Measurements from ENCODE around the gene ASTN2.

The ASTN2 gene

DNA sequence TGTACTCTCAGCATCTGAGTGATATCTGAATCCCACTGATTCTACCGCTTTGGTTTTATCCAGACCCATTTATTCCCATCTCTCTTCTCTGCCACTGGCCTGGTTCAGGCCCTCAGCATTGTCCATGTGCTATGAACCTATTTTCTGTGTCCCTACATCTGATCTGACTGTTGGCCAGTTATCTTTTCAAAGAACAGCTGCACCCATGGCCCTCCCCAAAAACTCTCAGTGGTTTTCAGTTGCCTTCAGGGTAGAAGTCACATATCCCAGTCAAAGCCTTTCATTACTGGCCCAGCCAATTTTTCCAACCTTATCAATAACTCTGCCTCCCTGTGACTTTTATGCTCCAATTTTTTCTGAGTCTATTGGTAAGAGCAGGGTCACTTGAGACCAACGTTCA, 430.7 kb downstream of the ASTN2 start:
- Mint-ChIP-seq H3K4me3 (no peak overlapping the region), H3K36me3 (ENCODE audit: insufficient read depth) (no peaks in the 10 kb centered on the region), H3K4me1 (ENCODE audit: low read depth in 2 of 2) (no peaks in the 10 kb centered on the region), H3K27ac (no peak overlapping the region), H3K9me3 (no peaks in the 10 kb centered on the region), H3K27me3 (no peaks in the 10 kb centered on the region)
- DNase-seq (no peak), ATAC-seq (replicated peaks) (no peak)

- Mint-ChIP-seq H3K36me3 (ENCODE audit: insufficient read depth) (no peaks in the 10 kb centered on the region), H3K4me1 (ENCODE audit: low read depth in 2 of 2) (no peaks in the 10 kb centered on the region), H3K27me3 (no peaks in the 10 kb centered on the region), H3K9me3 (peaks cover 0 to 5% of the 10 kb centered on the region in 2 donors), H3K27ac (no peak overlapping the region), H3K4me3 (no peak overlapping the region)
- no peak for ATAC-seq (replicated peaks)
- no peak for DNase-seq
Observed at GRCh38 chr9:116980582-116981120, 434.2 kb downstream of the ASTN2 start.

- Mint-ChIP-seq H3K36me3 (ENCODE audit: insufficient read depth) (no peaks in the 10 kb centered on the region), H3K4me3 (no peak overlapping the region), H3K9me3 (peaks cover 0 to 5% of the 10 kb centered on the region in 2 donors), H3K27me3 (no peaks in the 10 kb centered on the region), H3K27ac (no peak overlapping the region), H3K4me1 (ENCODE audit: low read depth in 2 of 2) (no peaks in the 10 kb centered on the region)
- ATAC-seq (replicated peaks) (no peak), DNase-seq (no peak)
Observed at GRCh38 chr9:116979456-116979855, 435.4 kb downstream of the ASTN2 start.

- no peak overlapping the region for H3K27ac Mint-ChIP-seq
- ATAC-seq (replicated peaks) = no peak
- H3K4me1 Mint-ChIP-seq (ENCODE audit: low read depth in 2 of 2) = no peaks in the 10 kb centered on the region
- H3K27me3 Mint-ChIP-seq = no peaks in the 10 kb centered on the region
- H3K9me3 Mint-ChIP-seq = peaks cover 0 to 5% of the 10 kb centered on the region in 2 donors
- DNase-seq = no peak
- no peaks in the 10 kb centered on the region for H3K36me3 Mint-ChIP-seq (ENCODE audit: insufficient read depth)
- no peak overlapping the region for H3K4me3 Mint-ChIP-seq
Observed at GRCh38 chr9:116978155-116978554, 436.7 kb downstream of the ASTN2 start.

DNA sequence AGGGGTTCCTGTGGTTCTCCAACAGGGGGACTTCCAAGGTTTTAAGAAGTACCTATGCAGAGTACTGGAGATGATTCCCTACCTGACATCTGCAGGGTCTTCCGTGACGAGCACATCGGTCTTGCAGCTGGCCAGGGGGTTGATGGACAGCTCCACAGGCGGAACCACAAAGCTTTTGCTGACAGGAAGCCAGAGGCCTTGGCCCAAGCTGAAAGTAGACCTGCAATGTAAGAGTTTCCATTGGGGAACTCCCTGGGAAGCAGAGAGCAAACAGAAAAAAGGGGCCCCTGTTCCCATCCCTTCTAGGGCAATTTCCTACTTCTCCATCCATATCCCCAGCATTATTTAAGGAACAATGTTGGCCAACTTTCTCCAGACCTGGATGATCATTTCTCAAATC, 439.7 kb downstream of the ASTN2 start:
- no peaks in the 10 kb centered on the region for H3K36me3 Mint-ChIP-seq (ENCODE audit: insufficient read depth)
- H3K4me1 Mint-ChIP-seq (ENCODE audit: low read depth in 2 of 2) = no peaks in the 10 kb centered on the region
- no peak overlapping the region for H3K27ac Mint-ChIP-seq
- no peaks in the 10 kb centered on the region for H3K27me3 Mint-ChIP-seq
- ATAC-seq (replicated peaks) (no peak), DNase-seq (no peak)
- H3K4me3 Mint-ChIP-seq = no peak overlapping the region
- peaks cover 0 to 8% of the 10 kb centered on the region in 2 donors for H3K9me3 Mint-ChIP-seq

DNA sequence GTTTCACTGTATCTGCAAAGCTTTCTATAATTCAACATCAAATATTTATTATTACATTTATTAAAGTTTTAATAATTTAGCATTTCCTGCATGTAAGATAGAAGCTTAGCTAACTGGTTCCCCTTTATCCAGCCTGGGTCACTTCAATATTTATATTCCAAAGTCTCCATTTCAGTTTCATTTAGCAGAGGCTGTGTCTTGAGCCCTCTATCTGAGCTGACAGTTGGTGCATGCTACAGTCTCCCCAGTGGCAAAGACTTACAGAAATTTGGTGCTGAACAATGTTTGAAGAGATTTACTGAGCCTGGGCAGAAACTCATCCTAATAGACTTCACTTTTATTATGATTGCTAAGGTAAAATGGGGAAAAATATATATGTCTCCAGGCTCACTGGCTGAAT, 448.7 kb downstream of the ASTN2 start:
- ATAC-seq (replicated peaks) (no peak), DNase-seq (no peak)
- H3K9me3 Mint-ChIP-seq = peaks cover 8 to 17% of the 10 kb centered on the region in 2 donors
- H3K4me3 Mint-ChIP-seq = no peak overlapping the region
- no peak overlapping the region for H3K27ac Mint-ChIP-seq
- H3K27me3 Mint-ChIP-seq = no peaks in the 10 kb centered on the region
- H3K36me3 Mint-ChIP-seq (ENCODE audit: insufficient read depth) = no peaks in the 10 kb centered on the region
- H3K4me1 Mint-ChIP-seq (ENCODE audit: low read depth in 2 of 2) = no peaks in the 10 kb centered on the region

DNA sequence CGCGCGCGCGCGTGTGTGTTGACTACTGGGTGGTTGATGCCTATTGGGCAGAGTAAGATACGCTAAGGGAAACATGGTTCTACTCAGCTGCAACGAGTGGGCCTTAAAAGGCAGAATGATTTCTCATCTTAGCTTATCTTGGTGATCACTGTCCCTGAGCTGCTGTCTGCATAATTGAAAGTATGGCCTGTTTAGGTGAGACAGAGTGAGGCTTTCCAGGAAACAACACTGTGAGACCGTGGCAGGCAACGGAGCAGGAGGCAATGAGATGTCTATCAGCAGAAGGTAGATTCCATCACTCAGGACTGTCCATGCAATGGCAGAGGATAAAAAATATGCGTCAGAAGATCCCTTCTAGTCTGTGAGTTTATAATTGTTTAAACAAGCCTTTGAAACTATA, 450.6 kb downstream of the ASTN2 start:
- H3K36me3 Mint-ChIP-seq (ENCODE audit: insufficient read depth) = no peaks in the 10 kb centered on the region
- no peak overlapping the region for H3K27ac Mint-ChIP-seq
- no peak for DNase-seq
- ATAC-seq (replicated peaks) = no peak
- peaks cover 8 to 18% of the 10 kb centered on the region in 2 donors for H3K9me3 Mint-ChIP-seq
- H3K27me3 Mint-ChIP-seq = no peaks in the 10 kb centered on the region
- peaks cover 0 to under 1% of the 10 kb centered on the region in 2 donors for H3K4me1 Mint-ChIP-seq (ENCODE audit: low read depth in 2 of 2)
- no peak overlapping the region for H3K4me3 Mint-ChIP-seq

DNA sequence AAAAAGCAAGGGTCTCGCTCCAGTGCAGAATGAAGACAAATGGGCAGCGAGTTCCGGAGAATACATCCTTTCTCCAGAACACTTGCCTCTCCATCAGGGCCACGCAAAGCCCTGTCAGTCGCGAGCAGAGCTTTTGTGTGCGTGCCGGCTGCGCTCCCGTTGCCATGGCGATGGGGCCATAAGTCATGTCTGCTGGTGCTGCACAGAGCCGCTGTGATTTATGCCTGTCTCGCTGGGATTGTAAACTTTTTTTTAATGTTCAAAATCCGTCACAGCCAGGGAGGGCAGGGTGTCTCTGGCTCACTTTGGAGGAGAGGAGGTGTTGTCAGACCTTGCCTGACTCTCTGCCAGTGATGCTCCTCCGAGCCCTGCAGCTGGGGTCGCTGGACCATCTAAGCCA, 455.0 kb downstream of the ASTN2 start:
- Mint-ChIP-seq H3K27me3 (no peaks in the 10 kb centered on the region), H3K27ac (no peak overlapping the region), H3K9me3 (peaks cover 6 to 15% of the 10 kb centered on the region in 2 donors), H3K4me3 (no peak overlapping the region), H3K4me1 (ENCODE audit: low read depth in 2 of 2) (peaks cover 0 to 5% of the 10 kb centered on the region in 2 donors), H3K36me3 (ENCODE audit: insufficient read depth) (peaks cover 2% of the 10 kb centered on the region)
- no peak for ATAC-seq (replicated peaks)
- no peak for DNase-seq

- H3K9me3 Mint-ChIP-seq = peaks cover 5 to 15% of the 10 kb centered on the region in 2 donors
- peaks cover 2% of the 10 kb centered on the region for H3K36me3 Mint-ChIP-seq (ENCODE audit: insufficient read depth)
- DNase-seq (no peak), ATAC-seq (replicated peaks) (no peak)
- H3K4me3 Mint-ChIP-seq = no peak overlapping the region
- no peak overlapping the region for H3K27ac Mint-ChIP-seq
- H3K4me1 Mint-ChIP-seq (ENCODE audit: low read depth in 2 of 2) = peaks cover 0 to 5% of the 10 kb centered on the region in 2 donors
- no peaks in the 10 kb centered on the region for H3K27me3 Mint-ChIP-seq
Observed at GRCh38 chr9:116958881-116959280, 456.0 kb downstream of the ASTN2 start.

DNA sequence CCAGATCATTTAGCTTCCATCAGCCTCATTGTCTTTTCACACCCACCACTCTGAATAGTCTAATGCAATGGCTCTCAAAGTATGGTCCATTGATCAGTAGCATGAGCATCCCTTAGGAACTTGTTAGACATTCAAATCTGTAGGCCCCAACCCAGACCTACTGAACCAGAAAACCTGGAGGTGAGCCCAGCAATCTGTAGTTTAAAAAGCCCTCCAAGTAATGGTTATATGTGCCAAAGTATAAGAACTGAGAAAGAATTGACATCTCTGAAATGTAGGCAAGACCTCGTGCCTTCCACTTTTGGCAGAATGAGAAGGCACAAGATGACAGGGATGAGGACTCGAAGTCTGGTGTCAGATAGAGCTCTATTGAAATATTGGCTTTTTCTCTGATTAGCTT, 460.1 kb downstream of the ASTN2 start:
- no peak for DNase-seq
- peaks cover 2% of the 10 kb centered on the region for H3K36me3 Mint-ChIP-seq (ENCODE audit: insufficient read depth)
- no peak overlapping the region for H3K4me3 Mint-ChIP-seq
- H3K9me3 Mint-ChIP-seq = peaks cover 3 to 8% of the 10 kb centered on the region in 2 donors
- ATAC-seq (replicated peaks) = no peak
- peaks cover 0 to 5% of the 10 kb centered on the region in 2 donors for H3K4me1 Mint-ChIP-seq (ENCODE audit: low read depth in 2 of 2)
- H3K27me3 Mint-ChIP-seq = no peaks in the 10 kb centered on the region
- no peak overlapping the region for H3K27ac Mint-ChIP-seq

DNA sequence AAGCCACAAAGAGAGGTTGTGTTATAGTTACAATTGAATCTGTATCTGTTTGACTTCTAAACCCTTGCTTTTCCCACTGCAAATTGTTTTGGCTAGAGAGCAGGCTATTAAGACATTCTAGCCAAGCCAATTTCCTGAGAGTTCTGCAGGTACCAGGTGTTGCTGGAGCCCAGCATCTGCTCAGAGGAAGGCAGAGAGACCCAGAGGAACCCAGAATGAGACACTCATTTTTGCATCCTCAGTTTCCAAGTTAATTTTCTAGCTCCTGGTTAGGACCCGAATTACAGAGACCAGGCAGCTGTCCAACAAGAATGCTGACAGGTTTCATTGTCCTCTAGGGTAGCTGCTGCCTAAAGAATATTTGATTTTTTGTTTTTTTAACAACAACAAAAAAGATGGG, 461.6 kb downstream of the ASTN2 start:
- Mint-ChIP-seq H3K27ac (no peak overlapping the region), H3K4me1 (ENCODE audit: low read depth in 2 of 2) (no peaks in the 10 kb centered on the region), H3K9me3 (peaks cover 6 to 8% of the 10 kb centered on the region in 2 donors), H3K27me3 (no peaks in the 10 kb centered on the region), H3K36me3 (ENCODE audit: insufficient read depth) (no peaks in the 10 kb centered on the region), H3K4me3 (no peak overlapping the region)
- ATAC-seq (replicated peaks) = no peak
- no peak for DNase-seq

DNA sequence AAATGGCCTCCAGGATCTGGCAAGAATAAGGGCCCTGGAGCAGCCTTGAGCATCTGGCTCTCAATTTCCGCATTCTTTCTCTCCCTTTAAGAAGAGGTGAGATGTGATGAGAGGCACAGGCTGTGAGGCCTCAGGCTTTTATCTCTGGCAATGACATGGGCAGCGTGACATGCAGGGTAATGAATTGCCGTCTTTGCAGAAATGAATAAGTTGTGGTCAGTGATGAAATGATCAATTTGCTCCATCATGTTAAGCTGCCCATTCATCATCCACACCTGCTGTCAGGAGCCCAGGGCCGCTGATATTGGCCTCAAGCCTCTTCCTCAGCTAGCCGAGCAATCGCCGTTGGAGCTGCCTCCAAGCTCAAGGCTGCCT, 462.4 kb downstream of the ASTN2 start:
- DNase-seq (no peak), ATAC-seq (replicated peaks) (no peak)
- H3K27ac Mint-ChIP-seq = no peak overlapping the region
- no peaks in the 10 kb centered on the region for H3K36me3 Mint-ChIP-seq (ENCODE audit: insufficient read depth)
- H3K4me3 Mint-ChIP-seq = no peak overlapping the region
- peaks cover 7 to 8% of the 10 kb centered on the region in 2 donors for H3K9me3 Mint-ChIP-seq
- no peaks in the 10 kb centered on the region for H3K27me3 Mint-ChIP-seq
- H3K4me1 Mint-ChIP-seq (ENCODE audit: low read depth in 2 of 2) = no peaks in the 10 kb centered on the region

GRCh38 chr9:116951588-116952435, 463.0 kb downstream of the ASTN2 start:
- peaks cover 7 to 8% of the 10 kb centered on the region in 2 donors for H3K9me3 Mint-ChIP-seq
- DNase-seq (no peak), ATAC-seq (replicated peaks) (no peak)
- H3K4me1 Mint-ChIP-seq (ENCODE audit: low read depth in 2 of 2) = no peaks in the 10 kb centered on the region
- no peaks in the 10 kb centered on the region for H3K27me3 Mint-ChIP-seq
- no peak overlapping the region for H3K27ac Mint-ChIP-seq
- no peak overlapping the region for H3K4me3 Mint-ChIP-seq
- H3K36me3 Mint-ChIP-seq (ENCODE audit: insufficient read depth) = no peaks in the 10 kb centered on the region

- H3K27ac Mint-ChIP-seq = no peak overlapping the region
Observed at GRCh38 chr9:116945817-116946216, 469.0 kb downstream of the ASTN2 start.

More at GRCh38 chr9:116945817-116946216, 469.0 kb downstream of the ASTN2 start:
- H3K36me3 Mint-ChIP-seq (ENCODE audit: insufficient read depth) = no peaks in the 10 kb centered on the region
- no peak overlapping the region for H3K4me3 Mint-ChIP-seq
- ATAC-seq (replicated peaks) (no peak), DNase-seq (no peak)
- H3K27me3 Mint-ChIP-seq = peaks cover 0 to 8% of the 10 kb centered on the region in 2 donors
- peaks cover 13 to 14% of the 10 kb centered on the region in 2 donors for H3K9me3 Mint-ChIP-seq
- H3K4me1 Mint-ChIP-seq (ENCODE audit: low read depth in 2 of 2) = no peaks in the 10 kb centered on the region
